ENCODE measurements around the gene SLFN13.

GRCh38 chr17:35448899-35449227 is 297 bp upstream of the SLFN13 start:
- TF ChIP-seq CTCF (IDR thresholded peaks at IDR 0.05; ENCODE audit: low read depth, low read length, missing input control) (no peak), SP1 (IDR thresholded peaks at IDR 0.05) (no peak), GABPA (IDR thresholded peaks at IDR 0.05 in 1 of 2, conservative IDR thresholded peaks at IDR 0.05 in 1 of 2) (no peak), MAX (IDR thresholded peaks at IDR 0.05) (no peak), RAD21 (IDR thresholded peaks at IDR 0.05) (no peak), RXRA (IDR thresholded peaks at IDR 0.05) (no peak), REST (IDR thresholded peaks at IDR 0.05) (no peak), HNF4A (conservative IDR thresholded peaks at IDR 0.05) (no peak), YY1 (IDR thresholded peaks at IDR 0.05) (no peak)

All from liver (tissue), 3 donors.